ENCODE measurements around the gene POLDIP3. TPM values are rescaled to one million over a fixed set of nuclear protein-coding genes. Genes with fewer than 3 reads are reported as not detected.
"Not testable (repeated sequence)": the region's sequence is repeated elsewhere in the genome, so short reads cannot be mapped to it uniquely, and the experiment has no call there.

The POLDIP3 gene
- total and polyA plus RNA-seq, 11 donors: 13.0 to 42.7 (median 29.0) TPM

- intact Hi-C loops (cut with DNase I): no loop called here
Observed at GRCh38 chr22:42608823-42609361, 5.8 kb downstream of the POLDIP3 start.

GRCh38 chr22:42608136-42608822, 6.4 kb downstream of the POLDIP3 start:
- no peaks in the 10 kb centered on the region for H3K27me3 ChIP-seq
- DNase-seq (peak in 1 of 5 donors; percentile 8), ATAC-seq (no peak)
- peaks cover 0 to 42% (median 16%) of the 10 kb centered on the region in 9 donors for H3K36me3 ChIP-seq
- H3K9me3 ChIP-seq: no peaks in the 10 kb centered on the region
- H3K4me3 ChIP-seq: peak overlapping the region in 2 of 12 donors; percentile 5 to 6
- 76 to 83% (median 77%) methylated on average over 11 of the region's 11 CpGs for WGBS, 4 donors
- peaks cover 7 to 76% (median 60%) of the 10 kb centered on the region in 12 donors for H3K4me1 ChIP-seq
- TF ChIP-seq CTCF (IDR thresholded peaks at IDR 0.05) (no peak), POLR2A (IDR thresholded peaks at IDR 0.05) (no peak)
- H3K27ac ChIP-seq: peak overlapping the region in 7 of 12 donors; percentile 6 to 64 (median 45)
- intact Hi-C loops (cut with DNase I): no loop called here

More at GRCh38 chr22:42608823-42609361, 5.8 kb downstream of the POLDIP3 start:
- Histone ChIP-seq H3K36me3 (peaks cover 0 to 42% (median 14%) of the 10 kb centered on the region in 9 donors), H3K9me3 (no peaks in the 10 kb centered on the region), H3K4me1 (peaks cover 9 to 79% (median 64%) of the 10 kb centered on the region in 12 donors), H3K27me3 (no peaks in the 10 kb centered on the region), H3K27ac (peak overlapping the region in 8 of 12 donors; percentile 24 to 71 (median 49)), H3K4me3 (peak overlapping the region in 3 of 12 donors; percentile 5 to 16 (median 6))
- TF ChIP-seq CTCF (IDR thresholded peaks at IDR 0.05) (no peak), POLR2A (IDR thresholded peaks at IDR 0.05) (no peak)
- WGBS, 4 donors: 61 to 69% (median 68%) methylated on average over 9 to 11 of the region's 11 CpGs
- peak in 1 of 5 donors; percentile 24 for DNase-seq
- ATAC-seq: peak in 3 of 4 donors; percentile 20 to 48 (median 36)

- H3K9me3 ChIP-seq; ATAC-seq; H3K4me3 ChIP-seq; H3K27me3 ChIP-seq; H3K27ac ChIP-seq; intact Hi-C loops (cut with DNase I): not testable (repeated sequence)
- H3K4me1 ChIP-seq: peaks cover 2 to 70% (median 53%) of the 10 kb centered on the region in 12 donors
- DNase-seq: peak in 1 of 5 donors; percentile 17
- H3K36me3 ChIP-seq: peaks cover 0 to 48% (median 20%) of the 10 kb centered on the region in 9 donors
- WGBS, 4 donors: 91 to 95% (median 92%) methylated on average over 23 to 31 of the region's 31 CpGs
Observed at GRCh38 chr22:42607641-42608040, 7.0 kb downstream of the POLDIP3 start.

GRCh38 chr22:42604403-42604802, 10.3 kb downstream of the POLDIP3 start:
- ATAC-seq: peak; percentile 28 to 56 (median 52)
- Histone ChIP-seq H3K4me1 (peaks cover 0 to 42% (median 24%) of the 10 kb centered on the region in 12 donors), H3K36me3 (peaks cover 0 to 65% (median 49%) of the 10 kb centered on the region in 9 donors), H3K4me3 (no peak overlapping the region), H3K27ac (no peak overlapping the region), H3K9me3 (no peaks in the 10 kb centered on the region), H3K27me3 (no peaks in the 10 kb centered on the region)
- intact Hi-C loops (cut with DNase I): no loop called here
- TF ChIP-seq CTCF (IDR thresholded peaks at IDR 0.05) (no peak), POLR2A (IDR thresholded peaks at IDR 0.05) (no peak)
- 33 to 51% (median 48%) methylated on average over 2 to 3 of the region's 3 CpGs for WGBS, 4 donors
- DNase-seq: no peak
